HG03097 (cell line): ENCODE results near the gene TMEM131.
"Not testable (repeated sequence)": the region's sequence is repeated elsewhere in the genome, so short reads cannot be mapped to it uniquely, and the experiment has no call there.

Experiments
- ATAC-seq: cut with Tn5 transposase; IDR thresholded peaks from one replicate; pipeline ENCODE4 v1.9.1; 2021; ENCODE audit not compliant: unreplicated experiment, low FRiP score

TMEM131 gene

DNA sequence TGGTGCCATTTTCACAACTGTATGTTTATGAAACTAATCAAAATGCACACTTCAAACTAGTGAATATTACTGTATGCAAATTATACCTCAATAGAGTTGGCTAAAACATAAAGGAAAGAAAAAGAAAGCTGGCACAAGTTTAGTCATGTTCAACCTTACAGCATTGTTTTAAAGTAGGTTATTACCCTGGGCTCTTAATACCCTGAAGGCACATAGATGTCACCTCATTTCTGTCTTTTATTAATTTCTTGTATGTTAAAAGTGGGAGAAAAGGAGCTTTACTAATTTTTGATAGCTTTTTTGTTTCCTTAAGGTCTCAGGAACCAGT, 32.7 kb downstream of the TMEM131 start:
- ATAC-seq: no peak

DNA sequence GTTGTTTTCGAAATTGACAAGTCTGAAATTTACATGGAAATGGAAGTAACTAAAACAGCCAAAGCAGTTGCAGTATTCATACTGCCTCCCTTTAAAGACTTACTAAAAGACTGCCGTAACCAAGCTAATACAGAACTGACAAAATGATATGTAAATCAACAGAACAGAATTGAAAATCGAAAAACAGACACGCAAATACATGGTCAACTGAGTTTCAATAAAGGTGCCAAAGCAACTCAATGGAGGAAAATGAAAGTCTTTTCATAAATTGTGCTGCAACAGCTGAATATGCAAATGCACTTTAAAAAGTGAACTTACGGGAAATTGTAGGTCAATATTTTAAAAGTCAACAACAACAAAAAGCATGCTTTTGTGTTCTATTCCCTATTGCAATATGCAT, 34.2 kb downstream of the TMEM131 start:
- no peak for ATAC-seq

DNA sequence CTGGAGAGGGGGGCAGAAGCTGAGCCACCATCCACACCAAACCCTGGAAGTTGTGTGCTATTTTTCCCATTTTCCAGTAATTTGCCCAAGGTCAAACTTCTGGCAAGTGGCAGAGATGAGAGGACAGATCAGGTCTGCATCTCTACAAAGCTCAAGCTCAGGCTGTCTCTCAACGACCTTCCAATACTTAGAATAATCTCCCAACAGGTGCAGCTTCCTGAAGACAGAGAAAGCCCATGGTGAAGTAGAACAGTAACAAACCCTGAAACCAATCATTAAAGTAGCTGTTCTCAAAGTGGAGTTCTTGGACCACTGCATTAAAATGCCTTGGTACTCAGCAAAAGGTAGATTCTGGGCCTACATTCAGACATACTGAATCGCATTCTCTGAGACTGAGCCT, 37.6 kb downstream of the TMEM131 start:
- ATAC-seq: no peak

DNA sequence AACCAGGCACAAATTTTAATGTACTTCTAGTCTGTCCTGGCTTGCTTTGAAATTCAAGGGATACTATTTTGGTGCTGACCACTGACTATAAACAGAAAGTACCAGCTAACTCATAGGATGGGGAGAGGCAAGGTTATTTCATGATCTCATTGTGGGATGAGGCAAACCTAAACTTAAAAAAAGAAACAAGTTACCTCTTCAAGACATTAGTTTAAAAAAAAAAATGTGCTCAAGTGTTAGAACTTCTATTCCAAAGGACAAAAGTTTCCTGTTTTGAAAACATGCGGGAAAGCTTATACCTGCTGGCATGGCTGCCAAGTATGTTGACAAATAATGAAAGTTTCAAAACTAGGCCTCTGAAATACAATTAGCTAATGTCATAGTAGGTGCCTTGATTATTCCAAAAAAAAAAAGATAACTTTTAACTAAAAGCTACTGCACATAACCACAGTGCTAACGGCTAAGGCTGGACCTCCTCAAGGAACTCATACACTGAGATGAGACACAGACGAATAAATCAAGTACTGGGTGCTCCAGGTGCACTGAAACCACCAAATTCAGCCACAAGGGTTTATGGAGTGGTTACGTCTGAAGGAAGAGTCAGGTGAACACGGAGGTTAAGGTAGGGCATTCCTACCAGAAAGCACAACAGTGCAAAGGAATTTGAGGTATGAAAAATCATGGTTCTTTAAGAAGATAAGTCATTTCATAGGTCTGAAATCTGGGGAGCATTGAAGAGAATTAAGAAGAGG, 38.1 kb downstream of the TMEM131 start:
- ATAC-seq: no peak

DNA sequence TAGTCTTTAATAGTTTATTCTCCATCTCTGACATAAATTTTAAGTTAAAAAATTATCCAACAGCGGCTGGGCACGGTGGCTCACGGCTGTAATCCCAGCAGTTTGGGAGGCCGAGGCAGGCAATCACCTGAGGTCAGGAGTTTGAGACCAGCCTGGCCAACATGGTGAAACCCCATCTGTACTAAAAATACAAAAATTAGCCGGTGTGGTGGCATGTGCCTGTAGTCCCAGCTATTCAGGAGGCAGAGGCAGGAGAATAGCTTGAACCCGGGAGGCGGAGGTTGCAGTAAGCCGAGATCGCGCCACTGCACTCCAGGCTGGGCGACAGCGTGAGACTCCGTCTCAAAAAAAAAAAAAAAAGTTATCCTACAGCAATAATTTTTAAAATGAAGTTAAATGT, 39.0 kb downstream of the TMEM131 start:
- ATAC-seq: not testable (repeated sequence)

DNA sequence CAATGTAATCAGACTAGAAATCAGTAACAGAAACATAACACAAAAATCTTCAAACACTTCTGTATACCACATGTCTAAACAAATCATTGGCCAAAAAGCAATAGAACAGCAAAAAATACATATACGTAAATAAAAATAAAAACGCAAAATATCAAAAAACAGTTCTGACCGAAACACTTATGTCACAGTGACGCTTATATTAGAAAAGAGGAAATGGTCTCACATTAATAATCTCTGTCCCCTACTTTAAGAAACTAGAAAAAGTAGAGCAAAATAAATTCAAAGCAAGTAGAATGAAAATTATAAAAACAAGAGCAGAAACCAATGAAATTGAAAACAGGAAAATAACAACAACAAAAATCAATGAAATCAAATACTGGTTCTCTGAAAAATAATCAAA, 41.9 kb downstream of the TMEM131 start:
- no peak for ATAC-seq

DNA sequence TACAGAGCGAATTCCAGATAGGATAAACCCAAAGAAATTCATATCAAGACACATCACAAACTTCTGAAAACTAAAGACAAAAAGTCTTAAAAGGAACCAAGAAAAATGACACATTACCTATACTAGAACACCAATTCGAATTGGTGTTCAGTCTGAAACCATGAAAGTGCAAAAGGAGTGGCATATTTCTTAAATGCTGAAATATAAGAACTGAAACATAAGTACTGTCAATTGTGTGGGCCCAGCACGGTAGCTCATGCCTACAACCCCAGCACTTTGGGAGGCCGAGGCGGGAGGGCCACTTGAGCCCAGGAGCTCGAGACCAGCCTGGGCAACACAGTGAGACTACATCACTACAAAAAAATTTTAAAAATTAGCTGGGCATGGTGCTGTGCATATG, 43.4 kb downstream of the TMEM131 start:
- ATAC-seq: no peak

DNA sequence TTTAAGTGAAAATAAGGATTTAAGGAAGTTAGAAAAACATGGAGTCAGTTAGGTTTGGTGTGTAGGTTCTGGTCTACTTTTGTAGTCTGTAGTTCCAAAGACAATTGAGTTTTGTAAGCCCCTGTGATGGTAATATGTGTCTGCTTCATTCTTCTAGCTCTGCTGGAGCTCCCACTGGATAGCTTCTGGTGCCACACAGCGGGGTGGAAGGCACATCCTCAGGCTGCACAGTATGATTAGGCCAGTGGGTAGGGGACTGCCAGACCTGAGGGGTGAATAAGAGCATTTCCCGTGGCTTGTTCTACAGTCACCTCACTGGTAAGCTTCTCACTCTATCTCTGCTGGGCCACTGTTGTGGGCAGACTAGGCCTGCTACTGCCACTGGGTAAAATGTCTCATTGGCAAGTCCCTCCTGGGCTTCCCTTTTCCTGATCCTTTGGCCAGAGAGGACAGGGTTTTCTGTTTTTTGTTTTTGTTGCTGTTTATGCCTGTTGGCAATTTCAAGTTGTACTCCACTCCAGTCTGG, 44.5 kb downstream of the TMEM131 start:
- ATAC-seq: no peak

DNA sequence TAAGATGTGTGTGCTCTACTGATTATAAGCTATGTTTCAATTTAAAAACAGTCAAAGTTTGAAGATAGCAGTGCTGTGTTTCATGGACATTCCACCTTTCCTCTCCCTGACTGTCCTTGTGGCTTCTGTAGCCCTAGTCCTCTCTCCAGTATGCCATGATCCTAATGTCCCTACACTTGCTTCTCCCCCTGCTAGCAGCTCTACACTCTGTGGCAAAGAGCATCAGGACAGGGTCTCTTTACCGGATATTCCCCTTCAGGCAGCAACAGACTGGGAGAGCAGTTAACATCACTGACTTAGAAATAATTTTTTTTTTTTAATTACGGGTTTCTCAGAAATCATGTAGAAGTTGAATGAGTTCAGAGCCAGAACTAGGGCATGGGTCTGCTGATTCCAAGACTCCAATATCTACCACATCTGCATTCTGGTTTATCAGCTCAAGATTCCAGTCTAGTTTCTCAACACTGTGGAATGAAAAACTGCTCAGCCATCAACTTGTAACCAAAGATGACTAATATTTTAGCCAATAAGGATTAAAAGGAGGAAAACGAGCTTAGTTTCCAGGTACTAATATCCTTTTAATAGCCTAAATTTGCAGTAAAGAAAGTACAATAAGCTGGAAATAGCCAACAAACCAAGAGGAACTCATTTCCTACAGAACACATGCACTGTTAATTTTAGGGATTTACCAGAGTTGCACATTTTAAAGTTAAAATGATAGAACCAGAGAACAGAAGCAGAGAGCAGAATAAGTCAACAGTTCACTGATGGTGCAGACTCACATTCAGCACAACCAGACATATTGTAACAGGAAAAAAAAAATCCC, 45.2 kb downstream of the TMEM131 start:
- no peak for ATAC-seq

DNA sequence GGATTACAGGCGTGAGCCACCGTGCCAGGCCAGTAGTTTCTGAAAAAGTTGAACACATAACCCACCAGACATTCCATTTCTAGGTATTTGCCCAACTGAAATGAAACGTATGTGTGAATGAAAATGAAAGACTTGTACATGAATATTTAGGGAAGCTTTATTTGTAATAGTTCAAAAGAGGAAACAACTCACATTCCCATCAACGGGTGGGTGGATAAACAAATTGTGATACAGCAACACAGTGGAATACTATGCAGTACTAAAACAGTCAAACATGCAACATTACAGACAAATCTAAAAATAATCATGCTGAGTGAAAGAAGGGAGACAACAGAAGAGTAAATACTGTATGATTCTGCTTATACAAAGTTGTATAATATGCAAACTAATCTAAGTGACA, 46.8 kb downstream of the TMEM131 start:
- ATAC-seq: no peak

DNA sequence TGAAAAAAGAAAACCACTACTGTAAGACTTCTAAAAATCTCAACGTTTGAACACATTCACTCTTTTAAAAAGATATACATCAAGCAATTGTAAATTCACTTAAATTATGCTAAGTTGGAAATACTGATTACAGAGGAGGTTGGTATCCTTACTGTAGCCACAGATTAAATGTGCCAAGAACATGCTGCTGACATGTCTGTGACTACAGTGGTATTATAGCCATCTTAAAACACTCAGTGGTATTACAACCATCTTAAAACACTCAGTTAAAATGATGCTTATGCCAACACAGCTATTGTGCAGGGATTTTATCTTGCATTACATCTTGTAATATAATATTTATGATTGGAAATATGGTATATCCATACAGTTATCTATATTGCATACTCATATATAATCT, 50.0 kb downstream of the TMEM131 start:
- ATAC-seq: no peak

DNA sequence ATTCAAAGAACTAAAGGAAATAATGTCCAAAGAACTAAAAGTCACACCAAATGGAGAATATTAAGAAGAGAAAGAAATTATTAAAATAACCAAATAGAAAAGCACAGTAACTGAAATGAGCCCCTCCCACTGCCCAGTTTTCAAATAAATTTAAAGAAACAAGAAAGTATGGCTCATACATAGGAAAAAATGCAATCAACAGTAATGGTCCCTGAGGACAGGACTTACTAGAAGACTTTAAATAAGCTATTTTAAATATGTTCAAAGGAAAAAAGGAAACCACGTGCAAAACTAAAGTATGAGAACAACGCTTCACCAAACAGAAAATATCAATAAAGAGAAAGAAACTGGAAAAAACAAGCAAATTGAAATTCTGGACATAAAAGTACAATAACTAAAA, 58.9 kb downstream of the TMEM131 start:
- no peak for ATAC-seq

DNA sequence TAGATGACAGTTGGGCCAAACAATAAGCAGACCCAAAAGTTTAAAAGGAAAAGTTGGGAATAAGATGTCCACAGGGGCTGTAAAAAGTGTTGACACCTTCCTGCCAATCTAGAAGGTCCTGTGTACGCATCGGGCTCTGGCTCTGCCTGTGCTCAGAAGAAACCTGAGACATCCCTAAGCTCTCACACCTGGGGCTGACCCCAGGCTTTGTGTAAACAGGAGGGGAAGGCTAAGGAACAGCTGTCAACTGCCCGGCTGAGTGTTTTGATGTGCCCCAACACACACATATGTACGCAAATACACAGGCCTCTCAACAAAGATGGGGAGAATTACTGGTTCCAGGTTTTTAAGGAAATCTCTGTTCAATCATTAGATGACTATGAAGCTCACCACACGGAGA, 59.5 kb downstream of the TMEM131 start:
- no peak for ATAC-seq

DNA sequence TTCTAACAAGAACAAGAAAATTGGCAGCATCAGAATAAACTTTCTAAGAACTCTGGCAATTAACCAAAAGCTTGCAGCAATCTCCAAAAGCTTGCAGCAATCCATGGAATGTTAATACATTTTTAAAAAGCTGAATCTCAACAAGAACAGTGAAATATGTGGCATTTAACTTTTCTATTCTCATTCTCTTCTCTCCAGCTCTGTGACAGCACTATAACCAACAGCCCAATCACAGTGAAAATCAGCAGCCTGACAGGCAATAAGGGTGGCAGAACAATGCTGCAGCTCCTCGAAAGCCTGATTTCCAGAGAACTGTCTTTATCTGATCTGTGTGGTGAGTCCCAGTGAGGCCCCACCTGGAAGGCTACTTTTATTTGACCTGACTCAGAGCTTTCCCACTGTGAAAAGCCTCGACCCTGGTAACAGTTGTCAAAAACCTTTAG, 60.0 kb downstream of the TMEM131 start:
- no peak for ATAC-seq

DNA sequence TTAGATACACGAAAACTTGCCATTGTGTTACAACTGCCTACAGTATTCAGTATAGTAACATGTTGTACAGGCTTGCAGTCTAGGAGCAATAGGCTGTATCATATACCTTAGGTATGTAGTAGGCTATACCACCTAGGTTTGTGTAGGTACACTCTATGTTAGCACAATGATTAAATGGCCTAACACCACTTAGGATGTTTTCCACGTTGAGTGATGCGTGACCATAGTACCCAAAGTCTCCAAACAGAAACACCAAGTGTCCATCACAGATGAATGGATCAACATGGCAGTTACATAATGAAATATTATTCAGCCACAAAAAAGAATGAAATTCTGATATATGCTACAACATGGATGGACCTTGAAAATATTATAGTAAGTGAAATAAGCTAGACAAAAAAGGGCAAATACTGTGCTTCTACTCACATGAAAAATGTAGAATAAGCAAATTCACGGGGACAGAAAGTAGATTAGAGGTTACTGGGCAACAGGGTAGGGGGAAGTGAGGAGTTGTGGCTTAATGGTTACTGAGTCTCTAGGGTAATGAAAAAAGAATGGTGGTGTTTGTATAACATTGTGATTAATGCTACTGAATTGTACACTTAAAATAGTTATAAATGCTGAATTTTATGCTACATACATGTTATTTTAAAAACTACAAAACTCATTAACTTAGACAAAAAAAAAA, 62.6 kb downstream of the TMEM131 start:
- ATAC-seq: peak; percentile 61

DNA sequence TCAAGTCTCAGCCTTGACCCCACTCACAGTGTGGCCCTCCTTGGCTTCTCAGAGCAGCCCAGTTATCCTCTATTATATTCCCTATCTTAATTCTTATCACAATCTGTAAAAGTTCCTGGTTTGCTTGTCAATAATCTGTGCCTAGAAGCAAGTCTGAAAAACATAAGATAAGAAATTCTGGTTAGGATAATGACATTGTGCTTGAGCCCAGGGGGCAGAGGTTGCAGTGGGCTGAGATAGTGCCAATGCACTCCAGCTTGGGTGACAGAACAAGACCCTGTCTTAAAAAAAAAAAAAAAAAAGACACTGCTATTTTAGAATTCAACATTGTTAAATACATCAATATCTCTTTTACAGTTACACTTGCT, 63.9 kb downstream of the TMEM131 start:
- ATAC-seq: no peak

DNA sequence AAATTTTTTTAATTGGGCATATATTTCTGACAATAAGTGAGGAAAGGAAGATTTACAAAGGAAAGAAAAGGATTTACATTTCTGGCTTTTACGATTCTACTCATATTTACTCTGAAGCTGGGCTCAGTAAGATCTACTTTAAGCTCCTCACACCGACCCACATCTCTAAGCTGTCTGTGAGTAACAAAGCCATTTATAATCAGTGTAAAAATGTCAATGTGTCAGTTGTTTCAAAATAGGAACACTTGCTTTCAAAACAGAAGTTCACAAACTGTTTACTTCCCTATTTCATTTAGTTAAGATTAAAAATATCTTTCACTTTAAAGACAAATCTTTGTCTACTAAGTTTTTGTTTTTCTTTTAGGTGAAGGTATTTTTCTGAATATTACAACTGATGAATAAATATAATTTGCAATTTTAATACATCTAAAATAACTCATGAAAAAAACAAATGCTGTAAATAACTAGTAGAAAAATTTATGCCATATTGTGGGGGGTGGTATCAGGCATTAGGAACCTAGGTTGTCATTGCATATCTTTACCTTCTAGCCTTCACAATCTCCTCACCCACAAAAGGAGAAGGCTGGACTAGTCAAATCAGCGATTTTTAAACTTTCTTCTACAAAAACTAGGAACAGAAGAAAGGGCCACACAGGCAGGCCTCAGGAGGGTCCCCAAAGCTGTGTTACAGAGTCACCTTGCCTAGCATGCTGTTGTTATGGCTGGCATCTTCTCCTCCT, 64.5 kb downstream of the TMEM131 start:
- ATAC-seq: no peak

DNA sequence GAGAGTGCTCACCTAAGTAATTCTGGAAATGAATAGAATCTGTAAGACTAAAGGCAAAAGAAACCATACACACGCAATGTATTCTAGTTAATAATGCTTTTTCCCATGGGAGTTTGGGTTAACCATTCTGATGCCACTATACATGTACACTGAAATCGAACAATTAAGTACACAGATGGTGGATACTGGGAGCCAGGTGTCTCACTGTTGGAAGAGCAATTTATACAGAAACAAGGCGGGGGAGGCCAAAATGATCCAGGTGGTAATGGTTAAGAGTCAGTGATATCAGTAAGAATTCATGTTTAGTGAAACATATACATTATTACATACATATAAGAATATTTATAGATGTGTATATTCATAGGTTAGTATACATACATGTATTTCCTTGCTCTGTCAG, 67.2 kb downstream of the TMEM131 start:
- no peak for ATAC-seq

DNA sequence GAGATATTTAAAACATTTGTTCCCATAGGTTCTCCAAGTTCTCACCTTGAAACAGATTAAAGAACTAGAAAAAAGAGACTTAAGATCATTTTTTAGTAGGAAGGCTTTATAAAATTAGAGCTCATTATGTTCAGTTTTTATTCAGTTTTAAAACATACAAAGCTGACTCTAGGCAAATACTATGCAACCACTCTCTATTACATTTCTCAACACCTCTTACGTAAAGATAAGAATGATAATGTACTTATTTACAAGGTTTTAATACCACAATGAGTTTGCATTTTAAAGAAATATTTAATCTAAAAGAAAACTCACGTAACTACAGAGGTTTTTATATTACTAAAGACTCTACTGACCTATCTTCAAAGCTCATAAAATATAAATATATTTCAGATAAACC, 68.8 kb downstream of the TMEM131 start:
- ATAC-seq: no peak

DNA sequence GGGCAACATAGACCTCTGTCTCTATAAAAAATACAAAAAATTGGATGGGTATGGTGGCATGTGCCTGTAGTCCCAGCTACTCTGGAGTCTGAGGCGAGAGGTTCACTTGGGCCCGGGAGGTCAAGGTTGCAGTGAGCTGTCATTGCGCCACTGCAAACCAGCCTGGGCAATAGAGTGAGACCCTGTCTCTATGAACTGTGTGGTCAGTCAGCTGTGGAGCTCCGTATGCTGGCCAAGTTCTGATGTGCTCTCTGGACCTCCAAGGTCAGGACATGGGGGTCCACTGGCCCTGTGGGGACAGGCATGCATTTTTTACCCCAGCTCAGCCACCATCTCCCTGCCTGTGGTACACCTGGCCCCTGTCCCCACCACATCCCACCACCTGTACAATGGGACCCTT, 71.6 kb downstream of the TMEM131 start:
- ATAC-seq: no peak

DNA sequence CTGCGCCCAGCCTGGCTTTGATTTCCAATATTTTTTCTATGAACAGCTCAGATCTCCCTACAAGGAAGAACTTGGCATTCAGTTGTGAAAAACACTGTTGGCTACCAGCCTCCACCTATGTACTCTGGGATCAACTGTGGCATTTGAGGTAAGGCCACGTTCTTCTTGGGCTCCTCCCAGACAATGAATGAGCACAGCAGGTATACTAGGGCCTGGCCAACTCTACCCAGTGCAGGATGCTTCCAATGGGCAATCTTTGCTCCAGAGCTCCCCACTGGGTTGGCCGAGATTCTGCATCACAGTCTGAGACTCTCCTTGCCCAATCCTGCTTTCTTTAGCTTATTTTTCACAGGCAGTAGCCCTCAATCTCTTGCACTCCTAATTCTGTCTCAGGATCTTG, 75.9 kb downstream of the TMEM131 start:
- ATAC-seq: no peak
